Osteocyte (in vitro differentiated cells): ENCODE results near the gene DBN1. TPM values are rescaled to one million over a fixed set of nuclear protein-coding genes. Genes with fewer than 3 reads are reported as not detected.

Experiments
- DNase-seq: peaks from one replicate; pipeline ENCODE4 v3.0.0; 2021; ENCODE audit warnings: mixed read lengths; ENCODE audit not compliant: unreplicated experiment; ENCODE audit errors: extremely low spot score
- H3K27ac Mint-ChIP-seq: one replicate; pipeline ENCODE4 v1.8.0; 2021; ENCODE audit warnings: mild to moderate bottlenecking, mixed read lengths; ENCODE audit not compliant: unreplicated experiment
- H3K27me3 Mint-ChIP-seq: one replicate; pipeline ENCODE4 v1.8.0; 2021; ENCODE audit warnings: mixed read lengths; ENCODE audit not compliant: unreplicated experiment
- H3K36me3 Mint-ChIP-seq: one replicate; pipeline ENCODE4 v1.8.0; 2021; ENCODE audit warnings: mixed read lengths; ENCODE audit not compliant: unreplicated experiment
- H3K4me1 Mint-ChIP-seq: one replicate; pipeline ENCODE4 v1.8.0; 2021; ENCODE audit warnings: mixed read lengths; ENCODE audit not compliant: unreplicated experiment
- H3K4me3 Mint-ChIP-seq: one replicate; pipeline ENCODE4 v1.8.0; 2021; ENCODE audit warnings: mild to moderate bottlenecking, moderate library complexity, mixed read lengths; ENCODE audit not compliant: unreplicated experiment
- H3K9me3 Mint-ChIP-seq: one replicate; pipeline ENCODE4 v1.8.0; 2021; ENCODE audit warnings: mixed read lengths; ENCODE audit not compliant: unreplicated experiment
- total RNA-seq: library from RNA; stranded (reverse); gene quantifications from 2 replicates; pipeline ENCODE4 v1.2.1, GENCODE V29; 2021
- TF ChIP-seq, protein P1 (sequence below): fragments of 200-600 bp; sonication (generic); IDR thresholded peaks from 2 replicates; pipeline ENCODE4 v1.5.0; 2021; ENCODE audit warnings: antibody characterized with exemption, mild to moderate bottlenecking, moderate library complexity

The DBN1 gene
- total RNA-seq, 1 donor from 2014 or later = 248 TPM

DNA sequence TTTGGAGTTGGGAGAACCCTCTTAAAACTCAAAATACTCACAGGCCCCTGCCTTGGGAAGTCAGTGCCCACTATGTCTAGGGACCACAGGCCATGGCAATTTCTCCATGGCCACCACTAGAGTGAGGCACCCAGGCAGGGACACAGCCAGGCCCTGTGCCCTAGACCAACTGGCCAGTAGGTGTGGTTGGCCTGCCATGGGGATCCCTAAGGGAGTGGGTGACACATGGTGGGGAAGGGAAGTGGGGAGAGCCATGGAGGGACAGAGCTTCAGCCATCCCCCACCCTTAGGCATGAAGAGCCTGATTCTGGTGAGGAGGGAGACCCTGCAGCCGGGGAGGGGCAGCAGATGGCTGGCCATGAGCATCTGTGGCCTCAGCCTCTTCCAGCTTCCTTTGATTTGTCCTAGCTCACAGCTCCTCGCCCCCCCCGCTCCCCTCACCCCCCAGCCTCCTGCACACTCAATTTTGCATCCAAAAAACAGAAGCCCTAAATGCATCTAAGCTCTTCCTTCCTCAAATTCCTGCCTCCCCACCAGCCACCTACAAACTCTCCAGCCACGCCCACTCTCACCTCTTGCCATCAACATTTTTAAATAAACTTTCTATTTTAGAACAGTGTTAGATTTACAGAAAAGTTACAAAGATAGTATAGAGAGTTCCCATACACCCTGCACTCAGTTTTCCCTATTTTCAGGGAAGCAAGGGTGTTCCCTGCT, 1.6 kb upstream of the DBN1 start:
- Mint-ChIP-seq H3K4me1 (peaks cover 62% of the 10 kb centered on the region), H3K27me3 (no peaks in the 10 kb centered on the region), H3K36me3 (peaks cover 5% of the 10 kb centered on the region), H3K27ac (peak overlapping the region; percentile 77), H3K9me3 (no peaks in the 10 kb centered on the region), H3K4me3 (no peak overlapping the region)
- no peak for DNase-seq
- TF ChIP-seq, protein P1, sequence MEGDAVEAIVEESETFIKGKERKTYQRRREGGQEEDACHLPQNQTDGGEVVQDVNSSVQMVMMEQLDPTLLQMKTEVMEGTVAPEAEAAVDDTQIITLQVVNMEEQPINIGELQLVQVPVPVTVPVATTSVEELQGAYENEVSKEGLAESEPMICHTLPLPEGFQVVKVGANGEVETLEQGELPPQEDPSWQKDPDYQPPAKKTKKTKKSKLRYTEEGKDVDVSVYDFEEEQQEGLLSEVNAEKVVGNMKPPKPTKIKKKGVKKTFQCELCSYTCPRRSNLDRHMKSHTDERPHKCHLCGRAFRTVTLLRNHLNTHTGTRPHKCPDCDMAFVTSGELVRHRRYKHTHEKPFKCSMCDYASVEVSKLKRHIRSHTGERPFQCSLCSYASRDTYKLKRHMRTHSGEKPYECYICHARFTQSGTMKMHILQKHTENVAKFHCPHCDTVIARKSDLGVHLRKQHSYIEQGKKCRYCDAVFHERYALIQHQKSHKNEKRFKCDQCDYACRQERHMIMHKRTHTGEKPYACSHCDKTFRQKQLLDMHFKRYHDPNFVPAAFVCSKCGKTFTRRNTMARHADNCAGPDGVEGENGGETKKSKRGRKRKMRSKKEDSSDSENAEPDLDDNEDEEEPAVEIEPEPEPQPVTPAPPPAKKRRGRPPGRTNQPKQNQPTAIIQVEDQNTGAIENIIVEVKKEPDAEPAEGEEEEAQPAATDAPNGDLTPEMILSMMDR = no peak

DNA sequence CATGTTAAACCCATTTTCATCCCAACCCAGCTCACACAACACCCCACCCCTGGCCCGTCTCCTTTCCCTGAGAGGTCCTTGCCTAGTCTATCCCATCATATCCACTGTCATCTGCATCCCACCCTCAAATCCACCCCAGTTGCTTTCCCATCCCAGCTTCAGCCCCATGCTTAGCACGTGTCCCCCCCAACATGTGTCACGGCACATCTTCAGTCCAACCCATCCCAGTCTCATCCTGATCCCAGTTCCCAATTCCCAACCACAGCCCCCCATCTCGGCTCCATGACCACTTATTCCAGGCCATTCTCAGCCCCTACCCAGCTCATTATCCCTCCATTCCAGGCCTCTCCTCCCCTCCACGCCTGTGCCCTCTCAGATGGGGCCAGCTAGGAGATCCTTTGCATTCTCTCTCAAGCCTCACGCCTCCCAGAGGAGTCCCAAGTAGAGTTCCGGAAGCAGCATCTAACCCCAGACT, 605 bp upstream of the DBN1 start:
- Mint-ChIP-seq H3K36me3 (no peaks in the 10 kb centered on the region), H3K27me3 (no peaks in the 10 kb centered on the region), H3K9me3 (no peaks in the 10 kb centered on the region), H3K27ac (peak overlapping the region; percentile 77), H3K4me1 (peaks cover 64% of the 10 kb centered on the region), H3K4me3 (peak overlapping the region; percentile 64)
- TF ChIP-seq, protein P1 = no peak
- DNase-seq = no peak

DNA sequence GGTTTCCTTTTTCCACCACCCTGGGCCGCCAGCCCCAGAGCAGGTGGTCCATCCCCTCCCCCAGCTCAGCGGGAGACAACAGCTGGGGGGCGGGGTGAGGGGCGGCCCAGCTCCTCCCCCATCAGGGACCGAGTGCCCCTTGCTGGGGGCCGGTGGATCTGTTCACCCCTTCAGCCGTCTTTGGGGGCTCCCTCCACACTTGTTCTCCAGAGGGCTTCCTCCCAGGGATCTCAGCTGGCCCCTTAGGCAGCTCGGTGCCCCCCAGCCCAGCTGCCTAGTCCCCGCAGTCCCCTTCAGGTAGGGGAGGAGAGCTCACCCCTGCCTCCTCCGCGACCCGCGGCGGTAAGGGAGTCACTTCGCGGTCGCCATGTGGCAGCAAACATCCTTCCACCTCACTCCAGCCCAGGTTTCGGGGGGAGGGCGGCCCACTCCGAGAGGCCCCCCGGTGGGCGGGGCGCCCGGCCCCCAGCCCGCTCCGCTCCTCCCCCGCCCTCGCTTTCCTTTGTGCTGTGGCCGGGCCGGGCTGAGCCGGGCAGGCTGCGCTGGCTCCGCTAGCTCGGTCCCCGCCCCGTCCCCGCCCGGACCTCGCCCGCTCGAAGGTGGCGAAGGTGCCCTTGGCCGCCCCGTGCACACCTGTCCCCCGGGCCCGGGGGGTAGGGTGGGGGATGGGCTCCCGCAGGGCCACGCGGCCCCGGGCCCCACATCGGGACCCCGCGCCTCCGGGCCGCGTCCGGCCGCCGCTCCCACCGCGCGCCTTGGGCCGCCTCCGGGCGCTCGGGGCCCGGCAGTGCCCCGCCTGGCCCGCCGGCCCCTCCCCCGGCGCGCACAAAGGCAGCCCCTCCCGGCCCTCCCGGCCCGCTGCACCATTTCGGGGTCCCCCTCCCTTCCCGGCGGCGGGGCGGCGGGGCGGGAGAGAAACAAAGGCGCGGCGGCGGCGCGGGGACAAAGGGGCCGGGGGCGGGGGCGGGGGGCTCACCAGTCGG, 683 bp downstream of the DBN1 start:
- no peaks in the 10 kb centered on the region for H3K36me3 Mint-ChIP-seq

DNA sequence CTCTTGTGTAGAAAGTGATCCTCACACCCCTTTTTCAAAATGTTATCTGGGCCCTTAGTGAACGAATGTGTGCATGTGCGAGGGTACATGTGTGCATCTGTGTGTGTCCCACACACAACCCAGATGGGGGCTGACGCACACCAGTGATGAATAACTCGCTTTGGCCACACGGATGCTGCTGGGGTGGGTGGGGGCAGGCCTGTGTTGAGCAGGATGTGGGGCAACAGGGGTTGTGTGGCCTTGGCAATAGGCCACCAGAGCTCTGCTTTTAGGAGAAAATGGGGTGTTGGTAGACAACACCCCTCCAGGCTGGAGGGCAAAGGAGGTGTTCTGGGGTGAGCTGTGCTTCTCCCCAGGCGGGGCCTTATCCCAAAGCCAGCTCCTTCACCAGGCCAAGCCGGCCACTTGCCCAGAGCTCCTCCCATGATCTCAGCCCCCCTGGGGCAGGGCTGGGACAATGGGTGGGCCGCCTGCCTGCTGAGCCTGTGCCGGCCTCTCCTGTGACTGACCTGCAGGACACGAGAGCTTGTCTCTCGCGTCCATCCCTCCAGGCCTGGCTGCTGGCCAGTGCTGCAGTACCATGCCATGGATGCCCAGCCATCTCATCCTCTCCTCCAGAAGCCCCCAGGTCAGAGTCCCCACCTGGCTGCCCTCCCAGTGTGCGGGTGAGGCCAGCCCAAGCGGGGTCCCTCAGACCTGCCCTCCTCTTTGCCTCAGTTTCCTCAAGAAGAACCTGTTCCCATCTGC, 1.7 kb downstream of the DBN1 start:
- H3K36me3 Mint-ChIP-seq = peaks cover 7% of the 10 kb centered on the region
- peaks cover 57% of the 10 kb centered on the region for H3K4me1 Mint-ChIP-seq
- no peaks in the 10 kb centered on the region for H3K9me3 Mint-ChIP-seq
- H3K4me3 Mint-ChIP-seq = peak overlapping the region; percentile 80
- H3K27me3 Mint-ChIP-seq = no peaks in the 10 kb centered on the region
- DNase-seq = no peak
- H3K27ac Mint-ChIP-seq = peak overlapping the region; percentile 60
- TF ChIP-seq, protein P1 = no peak

More for the DNA sequence above, 683 bp downstream of the DBN1 start:
- DNase-seq = no peak
- peak overlapping the region; percentile 60 for H3K27ac Mint-ChIP-seq
- no peaks in the 10 kb centered on the region for H3K9me3 Mint-ChIP-seq
- TF ChIP-seq, protein P1 = no peak
- peak overlapping the region; percentile 80 for H3K4me3 Mint-ChIP-seq
- no peaks in the 10 kb centered on the region for H3K27me3 Mint-ChIP-seq
- peaks cover 63% of the 10 kb centered on the region for H3K4me1 Mint-ChIP-seq
